Measurements from ENCODE around the gene PLCL2. TPM values are rescaled to one million over a fixed set of nuclear protein-coding genes. Genes with fewer than 3 reads are reported as not detected.

The PLCL2 gene
- total and polyA plus RNA-seq, 2 experiments from 2014 or later: 1.6 to 9.7 TPM

DNA sequence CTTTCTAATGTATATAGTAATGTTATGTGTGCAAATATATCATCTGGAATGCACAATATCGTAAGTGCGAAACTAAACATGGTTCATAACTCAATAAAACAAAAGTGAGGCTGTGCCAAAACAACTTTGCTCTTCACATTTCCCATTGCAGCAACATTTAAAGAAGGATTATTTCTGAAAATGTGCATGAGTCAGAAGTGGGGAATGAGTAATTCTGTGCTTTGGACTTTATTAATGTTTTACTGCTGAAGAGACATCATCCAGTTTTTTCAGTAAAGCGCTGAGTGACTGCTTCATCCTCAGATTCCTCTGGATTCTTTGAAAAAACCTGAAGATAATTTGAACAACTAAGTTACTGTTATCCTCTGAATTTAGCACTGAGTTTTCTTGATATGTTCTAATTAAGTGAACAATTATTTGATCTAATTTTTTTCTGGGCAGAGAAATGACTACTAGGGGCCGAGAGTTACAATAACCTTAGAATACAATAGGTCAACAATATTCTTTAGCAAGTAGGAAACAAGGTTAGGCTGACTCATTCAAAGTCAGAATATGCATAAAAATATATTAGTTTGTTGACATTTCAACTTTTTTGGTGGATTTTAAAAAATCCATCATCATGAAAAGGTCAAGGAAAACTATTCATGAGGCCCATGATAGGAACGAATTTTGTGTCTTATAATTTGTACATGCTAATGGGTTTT, 20.0 kb upstream of the PLCL2 start (continued):
- TF ChIP-seq ZNF462 (CRISPR knock-in tag; IDR thresholded peaks at IDR 0.05): no peak
- TF ChIP-seq EZH2phosphoT487 (IDR thresholded peaks at IDR 0.05; ENCODE audit: unreplicated experiment): no peak
- no peak for TF ChIP-seq JUNB (IDR thresholded peaks at IDR 0.05; ENCODE audit: unreplicated experiment)
- TF ChIP-seq EZH2 (IDR thresholded peaks at IDR 0.05; ENCODE audit: low read depth, unreplicated experiment): no peak
- no peak for TF ChIP-seq ZNF331 (CRISPR knock-in tag; IDR thresholded peaks at IDR 0.05; ENCODE audit: low read depth)
- TF ChIP-seq POLR2AphosphoS5 (IDR thresholded peaks at IDR 0.05; ENCODE audit: low read depth): no peak

DNA sequence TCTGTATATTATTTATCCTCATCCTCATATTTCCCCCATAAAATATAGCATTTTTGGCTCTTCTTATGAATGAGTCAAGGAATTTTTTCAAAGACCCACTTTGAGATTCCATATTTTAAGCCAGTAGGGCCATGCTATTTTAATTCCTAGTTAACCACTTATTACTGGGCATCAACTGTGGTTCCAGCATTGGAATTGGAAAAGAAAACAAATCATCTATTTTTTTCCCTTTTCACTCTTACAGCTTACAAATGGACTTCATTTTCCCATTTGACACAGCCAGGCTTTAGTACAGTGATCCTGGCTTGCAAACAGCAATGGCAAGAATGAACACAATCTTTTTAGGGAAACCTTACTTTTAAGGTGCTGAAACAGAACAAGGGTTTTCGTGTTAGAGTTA, 19.4 kb upstream of the PLCL2 start:
- no peaks in the 10 kb centered on the region for H3K36me3 Mint-ChIP-seq (ENCODE audit: low read depth)
- no peaks in the 10 kb centered on the region for H3K36me3 ChIP-seq (ENCODE audit: insufficient read depth)
- no peak overlapping the region for H3K27ac ChIP-seq (ENCODE audit: low read depth)
- peaks cover 3% of the 10 kb centered on the region for H3K27me3 Mint-ChIP-seq (ENCODE audit: insufficient read depth, low read depth, poor library complexity)
- no peak overlapping the region for H3K4me2 ChIP-seq
- H3K4me3 Mint-ChIP-seq: no peak overlapping the region
- DNase-seq (ENCODE audit: low spot score): no peak
- H3K4me1 ChIP-seq (ENCODE audit: insufficient read depth): no peaks in the 10 kb centered on the region
- 0 out of 3 replicates have a peak, but pooled peaks cover 6% of the 10 kb centered on the region for H3K9me3 Mint-ChIP-seq
- H3K9me2 ChIP-seq (ENCODE audit: insufficient read depth): no peaks in the 10 kb centered on the region
- H3K4me1 Mint-ChIP-seq: no peaks in the 10 kb centered on the region
- no peak for ATAC-seq
- no peak overlapping the region for H3K27ac Mint-ChIP-seq
- no peak overlapping the region for H3K4me3 ChIP-seq
- H3K79me2 ChIP-seq (replicated peaks; ENCODE audit: insufficient read depth): no peaks in the 10 kb centered on the region
- H2AFZ ChIP-seq: no peak overlapping the region
- H3F3A ChIP-seq (replicated peaks; ENCODE audit: low read depth): no peaks in the 10 kb centered on the region
- no peaks in the 10 kb centered on the region for H3K27me3 ChIP-seq (ENCODE audit: insufficient read depth)
- no peaks in the 10 kb centered on the region for H4K20me1 ChIP-seq (replicated peaks; ENCODE audit: insufficient read depth)
- TF ChIP-seq EZH2 (IDR thresholded peaks at IDR 0.05; ENCODE audit: low read depth, unreplicated experiment) (no peak), STAT1 (IDR thresholded peaks at IDR 0.05; ENCODE audit: unreplicated experiment) (no peak), REST (IDR thresholded peaks at IDR 0.05; ENCODE audit: unreplicated experiment) (no peak), NANOG (IDR thresholded peaks at IDR 0.05; ENCODE audit: borderline replicate concordance) (no peak), CREB1 (CRISPR knock-in tag; IDR thresholded peaks at IDR 0.05; ENCODE audit: low read depth) (no peak), EZH2phosphoT487 (IDR thresholded peaks at IDR 0.05; ENCODE audit: unreplicated experiment) (no peak), POLR2AphosphoS5 (IDR thresholded peaks at IDR 0.05; ENCODE audit: low read depth) (no peak)
- TF ChIP-seq, protein P1, sequence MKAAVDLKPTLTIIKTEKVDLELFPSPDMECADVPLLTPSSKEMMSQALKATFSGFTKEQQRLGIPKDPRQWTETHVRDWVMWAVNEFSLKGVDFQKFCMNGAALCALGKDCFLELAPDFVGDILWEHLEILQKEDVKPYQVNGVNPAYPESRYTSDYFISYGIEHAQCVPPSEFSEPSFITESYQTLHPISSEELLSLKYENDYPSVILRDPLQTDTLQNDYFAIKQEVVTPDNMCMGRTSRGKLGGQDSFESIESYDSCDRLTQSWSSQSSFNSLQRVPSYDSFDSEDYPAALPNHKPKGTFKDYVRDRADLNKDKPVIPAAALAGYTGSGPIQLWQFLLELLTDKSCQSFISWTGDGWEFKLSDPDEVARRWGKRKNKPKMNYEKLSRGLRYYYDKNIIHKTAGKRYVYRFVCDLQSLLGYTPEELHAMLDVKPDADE (IDR thresholded peaks at IDR 0.05): no peak

Data from GM23338 (cell line).